Measurements from ENCODE around the gene MTTP. TPM values are rescaled to one million over a fixed set of nuclear protein-coding genes. Genes with fewer than 3 reads are reported as not detected.

MTTP gene
- not detected in 2 replicates for total RNA-seq

DNA sequence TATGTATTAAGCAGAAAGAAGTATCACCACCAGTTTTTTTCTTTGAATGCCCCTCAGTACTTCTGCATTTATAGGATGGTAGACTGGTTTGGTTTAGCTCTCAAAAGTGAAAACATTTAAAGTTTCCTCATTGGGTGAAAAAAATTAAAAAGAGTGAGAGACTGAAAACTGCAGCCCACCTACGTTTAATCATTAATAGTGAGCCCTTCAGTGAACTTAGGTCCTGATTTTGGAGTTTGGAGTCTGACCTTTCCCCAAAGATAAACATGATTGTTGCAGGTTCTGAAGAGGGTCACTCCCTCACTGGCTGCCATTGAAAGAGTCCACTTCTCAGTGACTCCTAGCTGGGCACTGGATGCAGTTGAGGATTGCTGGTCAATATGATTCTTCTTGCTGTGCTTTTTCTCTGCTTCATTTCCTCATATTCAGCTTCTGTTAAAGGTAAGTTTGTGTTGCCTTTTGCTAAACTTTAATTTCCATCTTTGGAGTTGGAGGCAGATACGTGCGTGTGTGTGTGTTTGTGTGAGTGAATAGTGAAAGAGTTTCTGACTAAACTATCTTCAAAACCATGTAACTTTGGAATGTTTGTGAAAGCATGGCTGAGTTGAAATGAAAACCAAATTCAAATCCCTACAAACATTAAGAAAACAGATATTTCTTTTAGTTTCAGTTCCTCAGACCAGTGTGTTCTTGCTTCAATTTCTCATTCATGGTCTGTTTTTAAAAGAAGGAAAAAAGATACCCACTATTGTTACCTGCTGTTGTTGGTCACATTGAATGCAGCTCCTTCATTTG, at the start of gene MTTP:
Gene MTTP, plus strand, starts transcription at position 295 of the 795 bp plus-strand sequence. Its CDS starts 86 bp downstream, at position 381.

DNA sequence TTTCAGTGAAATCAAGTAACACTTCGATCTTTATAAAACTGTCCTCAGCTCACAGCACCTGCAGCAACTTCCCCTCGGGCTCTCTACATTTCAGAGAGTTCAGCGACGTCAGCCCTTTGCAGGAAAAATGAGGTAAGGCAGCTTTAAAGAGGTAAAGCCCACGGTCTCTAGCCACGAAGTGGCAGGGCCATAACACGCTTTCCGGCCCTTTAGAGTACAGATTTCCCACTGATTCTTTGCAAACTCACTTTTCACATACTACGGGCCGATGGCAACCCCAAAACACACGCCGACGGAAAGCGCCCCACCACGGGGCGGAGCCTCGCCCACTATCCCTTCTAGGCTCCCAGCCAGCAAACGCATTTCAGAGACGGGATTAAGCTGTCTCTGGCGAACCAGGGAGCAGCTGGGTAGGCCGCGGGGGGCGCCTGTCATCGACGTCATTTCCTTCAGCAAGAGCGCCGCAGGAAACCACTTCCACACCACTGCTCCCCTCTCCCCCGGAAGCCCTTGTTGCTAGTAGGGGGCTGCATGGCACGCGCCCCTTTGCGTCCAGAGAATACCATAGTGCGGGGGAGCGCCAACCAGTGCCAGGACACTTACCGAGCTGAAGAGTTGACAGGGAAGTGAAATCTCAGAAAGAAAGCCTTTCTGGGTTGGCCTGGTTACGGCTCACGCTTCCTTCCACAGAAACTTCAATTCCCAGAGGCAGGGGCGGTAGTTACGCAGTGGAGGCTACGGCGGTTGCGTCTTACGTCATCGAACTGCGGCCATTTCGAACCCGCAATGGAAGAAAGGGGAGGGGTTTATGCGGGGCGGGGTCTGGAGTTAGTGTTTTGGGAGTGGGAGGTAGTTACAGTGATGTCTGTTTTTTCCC, 11.1 kb upstream of the MTTP start, which contains the start of gene TRMT10A:
Gene TRMT10A, minus strand, starts transcription at position 730 of the 877 bp plus-strand sequence. CDS start 4,701 bp downstream, outside the sequence.

DNA sequence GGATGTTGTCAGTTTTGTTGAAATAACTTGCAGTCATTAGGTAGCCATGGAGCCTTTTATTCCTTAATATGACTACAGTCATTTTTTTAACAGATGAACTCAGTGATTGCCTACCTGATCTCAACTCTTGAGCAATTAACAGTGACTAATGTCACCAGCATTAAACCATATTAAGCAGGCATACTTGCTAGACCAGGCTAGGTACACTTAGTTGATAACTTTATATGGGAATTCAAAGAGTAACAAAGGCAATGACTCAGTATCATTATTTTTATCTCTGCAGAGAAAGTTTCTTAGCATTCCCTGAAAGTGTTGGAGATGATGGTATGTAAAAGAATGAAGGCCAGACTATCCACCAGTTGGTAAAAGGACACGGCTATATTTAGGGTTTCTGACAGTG, 83.2 kb downstream of the MTTP start, which contains the start of gene C4orf54:
Gene C4orf54, minus strand, starts transcription at position 31 of the 400 bp plus-strand sequence. CDS start 3,180 bp downstream, outside the sequence.

Other genes with a start within 250 kb of the MTTP start
- not detected in 2 replicates for gene ADH1C, start 222.1 kb upstream of the MTTP start, total RNA-seq
- gene ADH7, start 139.5 kb upstream of the MTTP start, total RNA-seq = not detected in 2 replicates
- gene C4orf17, start 63.8 kb upstream of the MTTP start, total RNA-seq = not detected in 2 replicates
- 5.7 and 7.4 TPM in 2 replicates for gene TRMT10A, start 10.8 kb upstream of the MTTP start, total RNA-seq
- under 0.01 TPM in 1 of 2 replicates, not detected in the other for gene C4orf54, start 83.0 kb downstream of the MTTP start, total RNA-seq
- not detected in 2 replicates for gene DAPP1, start 242.0 kb downstream of the MTTP start, total RNA-seq